Nephron progenitor cell (in vitro differentiated cells): ENCODE results near the gene GNAS.

Experiments used
- DNase-seq: peaks from one replicate; pipeline ENCODE4 v3.0.0; 2021
- H3K27ac Mint-ChIP-seq: 2 replicates; pipeline ENCODE4 v1.8.0; 2021; ENCODE audit warnings: mild to moderate bottlenecking, moderate library complexity, mixed read lengths
- H3K27me3 Mint-ChIP-seq: 2 replicates; pipeline ENCODE4 v1.8.0; 2021; ENCODE audit warnings: mild to moderate bottlenecking, low read depth, mixed read lengths; ENCODE audit not compliant: poor library complexity
- H3K36me3 Mint-ChIP-seq: 2 replicates; pipeline ENCODE4 v1.8.0; 2021; ENCODE audit warnings: low read depth, mixed read lengths
- H3K4me1 Mint-ChIP-seq: 2 replicates; pipeline ENCODE4 v1.8.0; 2021; ENCODE audit warnings: mixed read lengths
- H3K4me3 Mint-ChIP-seq: 2 replicates; pipeline ENCODE4 v1.8.0; 2021; ENCODE audit warnings: mild to moderate bottlenecking, moderate library complexity, mixed read lengths
- H3K9me3 Mint-ChIP-seq: 2 replicates; pipeline ENCODE4 v1.8.0; 2021; ENCODE audit warnings: mild to moderate bottlenecking, moderate library complexity, mixed read lengths
- CTCF ChIP-seq: fragments of 200-600 bp; sonication (generic); IDR thresholded peaks from 2 replicates; pipeline ENCODE4 v1.5.0; 2021; ENCODE audit warnings: antibody characterized with exemption

GNAS gene

GRCh38 chr20:58900397-58900796 lies 47.9 kb downstream of the GNAS start:
- peaks cover 95% of the 10 kb centered on the region for H3K4me1 Mint-ChIP-seq
- TF ChIP-seq CTCF, result no peak
- H3K4me3 Mint-ChIP-seq, result peak overlapping the region; percentile 53
- H3K9me3 Mint-ChIP-seq, result no peaks in the 10 kb centered on the region
- DNase-seq, result no peak
- H3K36me3 Mint-ChIP-seq, result peaks cover 58% of the 10 kb centered on the region
- H3K27ac Mint-ChIP-seq, result peak overlapping the region; percentile 79
- H3K27me3 Mint-ChIP-seq, result no peaks in the 10 kb centered on the region

GRCh38 chr20:58901488-58902402 lies 49.2 kb downstream of the GNAS start:
- peaks cover 95% of the 10 kb centered on the region for H3K4me1 Mint-ChIP-seq
- peaks cover 63% of the 10 kb centered on the region for H3K36me3 Mint-ChIP-seq
- H3K9me3 Mint-ChIP-seq, result no peaks in the 10 kb centered on the region
- peak overlapping the region; percentile 79 for H3K27ac Mint-ChIP-seq
- no peak for TF ChIP-seq CTCF
- peak overlapping the region; percentile 56 for H3K4me3 Mint-ChIP-seq
- DNase-seq, result no peak
- no peaks in the 10 kb centered on the region for H3K27me3 Mint-ChIP-seq

GRCh38 chr20:58903614-58904013 lies 51.1 kb downstream of the GNAS start:
- H3K36me3 Mint-ChIP-seq, result peaks cover 69% of the 10 kb centered on the region
- H3K27me3 Mint-ChIP-seq, result no peaks in the 10 kb centered on the region
- H3K4me3 Mint-ChIP-seq, result no peak overlapping the region
- H3K4me1 Mint-ChIP-seq, result peaks cover 94% of the 10 kb centered on the region
- H3K27ac Mint-ChIP-seq, result peak overlapping the region; percentile 14
- TF ChIP-seq CTCF, result no peak
- no peaks in the 10 kb centered on the region for H3K9me3 Mint-ChIP-seq
- no peak for DNase-seq

- no peaks in the 10 kb centered on the region for H3K27me3 Mint-ChIP-seq
- peaks cover 74% of the 10 kb centered on the region for H3K36me3 Mint-ChIP-seq
- H3K4me1 Mint-ChIP-seq, result peaks cover 83% of the 10 kb centered on the region
- H3K27ac Mint-ChIP-seq, result peak overlapping the region; percentile 83
- no peaks in the 10 kb centered on the region for H3K9me3 Mint-ChIP-seq
- no peak overlapping the region for H3K4me3 Mint-ChIP-seq
- TF ChIP-seq CTCF, result no peak
- DNase-seq, result no peak
These were observed 52.7 kb downstream of the GNAS start for GRCh38 chr20:58905236-58905635.

GRCh38 chr20:58906111-58906510 lies 53.6 kb downstream of the GNAS start:
- no peaks in the 10 kb centered on the region for H3K9me3 Mint-ChIP-seq
- H3K4me3 Mint-ChIP-seq, result no peak overlapping the region
- H3K27me3 Mint-ChIP-seq, result no peaks in the 10 kb centered on the region
- TF ChIP-seq CTCF, result no peak
- H3K4me1 Mint-ChIP-seq, result peaks cover 75% of the 10 kb centered on the region
- peaks cover 80% of the 10 kb centered on the region for H3K36me3 Mint-ChIP-seq
- peak overlapping the region; percentile 97 for H3K27ac Mint-ChIP-seq
- no peak for DNase-seq

GRCh38 chr20:58906894-58907293 lies 54.4 kb downstream of the GNAS start:
- Mint-ChIP-seq H3K9me3 (no peaks in the 10 kb centered on the region), H3K4me1 (peaks cover 67% of the 10 kb centered on the region), H3K4me3 (peak overlapping the region; percentile 76), H3K27ac (peak overlapping the region; percentile 99), H3K27me3 (no peaks in the 10 kb centered on the region), H3K36me3 (peaks cover 88% of the 10 kb centered on the region)
- no peak for TF ChIP-seq CTCF
- no peak for DNase-seq
